Upper lobe of left lung (tissue), 4 donors: ENCODE measurements around the gene PICALM.

Experiments
- POLR2A ChIP-seq, 4 donors: fragments of 450-650 bp; IDR thresholded peaks; one replicate each; pipeline ENCODE4 v1.5.1; 2016 to 2017; ENCODE audit warnings: antibody characterized with exemption in 4 of 4, mild to moderate bottlenecking in 2 of 4
- POLR2AphosphoS5 ChIP-seq, 2 donors: sonication (generic); formaldehyde crosslinking; IDR thresholded peaks; one replicate each; pipeline ENCODE4 v1.5.1; 2017; ENCODE audit warnings: antibody characterized with exemption in 2 of 2
- TF ChIP-seq, protein P1 (sequence below), 6 experiments: fragments of 450-650 bp in 4 of 6; fragments of 200-600 bp in 2 of 6; sonication (generic) in 2 of 6; IDR thresholded peaks; one replicate each; pipeline ENCODE4 v1.5.1; 2016 to 2019; ENCODE audit warnings: antibody characterized with exemption in 6 of 6

DNA sequence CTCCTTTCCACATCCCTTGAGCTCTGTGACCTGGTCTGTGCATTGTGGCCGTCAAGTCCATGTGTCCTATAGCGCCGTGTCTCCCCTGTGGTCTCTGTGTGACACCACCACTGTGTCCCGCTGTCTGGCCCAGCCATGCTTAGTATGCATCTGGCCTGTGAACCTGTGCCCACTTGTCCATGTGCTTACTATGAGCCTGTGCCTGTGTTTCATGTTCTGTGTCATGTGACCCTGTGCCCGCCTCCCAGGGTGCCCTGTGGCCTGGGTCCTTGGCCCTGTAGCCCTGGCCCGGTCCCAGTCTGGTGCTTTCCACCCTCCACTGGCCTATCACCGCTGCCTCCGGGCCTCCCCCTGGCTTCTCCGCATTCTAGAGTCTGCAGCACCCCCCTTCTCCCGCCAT lies 133.1 kb downstream of the PICALM start:
- TF ChIP-seq, protein P1, sequence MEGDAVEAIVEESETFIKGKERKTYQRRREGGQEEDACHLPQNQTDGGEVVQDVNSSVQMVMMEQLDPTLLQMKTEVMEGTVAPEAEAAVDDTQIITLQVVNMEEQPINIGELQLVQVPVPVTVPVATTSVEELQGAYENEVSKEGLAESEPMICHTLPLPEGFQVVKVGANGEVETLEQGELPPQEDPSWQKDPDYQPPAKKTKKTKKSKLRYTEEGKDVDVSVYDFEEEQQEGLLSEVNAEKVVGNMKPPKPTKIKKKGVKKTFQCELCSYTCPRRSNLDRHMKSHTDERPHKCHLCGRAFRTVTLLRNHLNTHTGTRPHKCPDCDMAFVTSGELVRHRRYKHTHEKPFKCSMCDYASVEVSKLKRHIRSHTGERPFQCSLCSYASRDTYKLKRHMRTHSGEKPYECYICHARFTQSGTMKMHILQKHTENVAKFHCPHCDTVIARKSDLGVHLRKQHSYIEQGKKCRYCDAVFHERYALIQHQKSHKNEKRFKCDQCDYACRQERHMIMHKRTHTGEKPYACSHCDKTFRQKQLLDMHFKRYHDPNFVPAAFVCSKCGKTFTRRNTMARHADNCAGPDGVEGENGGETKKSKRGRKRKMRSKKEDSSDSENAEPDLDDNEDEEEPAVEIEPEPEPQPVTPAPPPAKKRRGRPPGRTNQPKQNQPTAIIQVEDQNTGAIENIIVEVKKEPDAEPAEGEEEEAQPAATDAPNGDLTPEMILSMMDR (IDR thresholded peaks at IDR 0.05), result no peak
- no peak for TF ChIP-seq POLR2A (IDR thresholded peaks at IDR 0.05)
- TF ChIP-seq POLR2AphosphoS5 (IDR thresholded peaks at IDR 0.05), result no peak
